Endodermal cell (in vitro differentiated cells): ENCODE results near the gene OR5C1. TPM values are rescaled to one million over a fixed set of nuclear protein-coding genes. Genes with fewer than 3 reads are reported as not detected.

Source experiments
- DNase-seq: peaks from one replicate; pipeline ENCODE4 v3.0.0-alpha.2; 2017
- H3K27ac ChIP-seq: 2 replicates; pipeline ENCODE4 v1.5.1; 2013; ENCODE audit warnings: mild to moderate bottlenecking, low read depth, low read length, moderate library complexity
- H3K27me3 ChIP-seq: 2 replicates; pipeline ENCODE4 v1.6.1; 2013; ENCODE audit warnings: mild to moderate bottlenecking, low read length, moderate library complexity; ENCODE audit not compliant: insufficient read depth, control insufficient read depth, poor library complexity, severe bottlenecking
- H3K36me3 ChIP-seq: 2 replicates; pipeline ENCODE4 v1.7.0; 2013; ENCODE audit warnings: mild to moderate bottlenecking, low read length, moderate library complexity; ENCODE audit not compliant: control insufficient read depth, insufficient read depth
- H3K4me1 ChIP-seq: one replicate; pipeline ENCODE4 v1.7.0; 2013; ENCODE audit warnings: low read length; ENCODE audit not compliant: control insufficient read depth, insufficient read depth
- H3K4me3 ChIP-seq: 2 replicates; pipeline ENCODE4 v1.5.1; 2013; ENCODE audit warnings: mild to moderate bottlenecking, low read length, moderate library complexity
- H3K9ac ChIP-seq: 2 replicates; pipeline ENCODE4 v1.6.1; 2013; ENCODE audit warnings: mild to moderate bottlenecking, low read length, moderate library complexity; ENCODE audit not compliant: poor library complexity, severe bottlenecking; ENCODE audit errors: extremely low read depth
- H3K9me3 ChIP-seq: 2 replicates; pipeline ENCODE4 v1.6.1; 2013; ENCODE audit warnings: mild to moderate bottlenecking, low read length, moderate library complexity; ENCODE audit not compliant: control insufficient read depth
- H3K27ac Mint-ChIP-seq: 2 replicates; pipeline ENCODE4 v1.8.0; 2020; ENCODE audit warnings: mixed read lengths
- H3K27me3 Mint-ChIP-seq: 2 replicates; pipeline ENCODE4 v1.8.0; 2021; ENCODE audit warnings: mild to moderate bottlenecking, mixed read lengths; ENCODE audit not compliant: insufficient read depth
- H3K36me3 Mint-ChIP-seq: 2 replicates; pipeline ENCODE4 v1.8.0; 2020; ENCODE audit warnings: low read depth, mixed read lengths
- H3K4me1 Mint-ChIP-seq: 2 replicates; pipeline ENCODE4 v1.8.0; 2020; ENCODE audit warnings: mixed read lengths
- H3K4me3 Mint-ChIP-seq: 2 replicates; pipeline ENCODE4 v1.8.0; 2020; ENCODE audit warnings: mild to moderate bottlenecking, moderate library complexity, mixed read lengths
- H3K9me3 Mint-ChIP-seq: 2 replicates; pipeline ENCODE4 v1.8.0; 2020; ENCODE audit warnings: mild to moderate bottlenecking, mixed read lengths
- CTCF ChIP-seq: fragments of 200-600 bp; sonication (generic); conservative IDR thresholded peaks from 2 replicates; pipeline ENCODE4 v1.5.0; 2021; ENCODE audit warnings: antibody characterized with exemption, mild to moderate bottlenecking
- WGBS, 2 experiments: methylation state at CpG; one replicate each; pipeline versions ENCODE4 v1.1.5 to v1.1.7; 2013; ENCODE audit warnings: missing lambda C conversion rate in 2 of 2, mixed read lengths in 1 of 2; ENCODE audit not compliant: insufficient coverage in 1 of 2, insufficient read length in 1 of 2; 5-methylcytosine and 5-hydroxymethylcytosine counted together
- total RNA-seq, 2 donors: library from RNA; stranded (reverse); fragmentation: NEBNext Ultra II Directional in 1 of 2; extraction: Animal tissue kit (Norgen Biotek cat#: 25700) in 1 of 2; gene quantifications; 2 replicates in 1 of 2; 3 replicates in 1 of 2; pipeline ENCODE4 v1.2.1, GENCODE V29; 2021

Gene OR5C1
- total RNA-seq, 2 donors from 2014 or later: not detected

GRCh38 chr9:122810306-122810946 lies 21.7 kb downstream of the OR5C1 start:
- Mint-ChIP-seq H3K36me3 (peaks cover 8% of the 10 kb centered on the region), H3K4me1 (no peaks in the 10 kb centered on the region), H3K9me3 (peaks cover 13% of the 10 kb centered on the region), H3K4me3 (no peak overlapping the region), H3K27me3 (no peaks in the 10 kb centered on the region), H3K27ac (no peak overlapping the region)
- Histone ChIP-seq H3K27ac (no peak overlapping the region), H3K4me1 (no peaks in the 10 kb centered on the region), H3K9ac (no peak overlapping the region), H3K4me3 (no peak overlapping the region), H3K9me3 (no peaks in the 10 kb centered on the region), H3K36me3 (peaks cover 1% of the 10 kb centered on the region), H3K27me3 (no peaks in the 10 kb centered on the region)
- TF ChIP-seq CTCF: peak; percentile 89
- WGBS, 2 experiments: 10 to 14% methylated on average over 6 to 8 of the region's 8 CpGs
- DNase-seq: peak; percentile 88

- H3K4me1 Mint-ChIP-seq: no peaks in the 10 kb centered on the region
- H3K27ac Mint-ChIP-seq: no peak overlapping the region
- H3K4me1 ChIP-seq: no peaks in the 10 kb centered on the region
- H3K4me3 Mint-ChIP-seq: no peak overlapping the region
- H3K9me3 ChIP-seq: no peaks in the 10 kb centered on the region
- no peak overlapping the region for H3K4me3 ChIP-seq
- no peak for TF ChIP-seq CTCF
- DNase-seq: no peak
- no peaks in the 10 kb centered on the region for H3K27me3 ChIP-seq
- H3K36me3 Mint-ChIP-seq: peaks cover 18% of the 10 kb centered on the region
- H3K9me3 Mint-ChIP-seq: no peaks in the 10 kb centered on the region
- WGBS, 2 experiments: 81 to 87% methylated on average over 3 to 4 of the region's 4 CpGs
- H3K36me3 ChIP-seq: peaks cover 21% of the 10 kb centered on the region
- no peaks in the 10 kb centered on the region for H3K27me3 Mint-ChIP-seq
- H3K9ac ChIP-seq: no peak overlapping the region
- no peak overlapping the region for H3K27ac ChIP-seq
Measured at GRCh38 chr9:122812736-122813135, 24.0 kb downstream of the OR5C1 start.

GRCh38 chr9:122814545-122814944 lies 25.8 kb downstream of the OR5C1 start:
- Histone ChIP-seq H3K4me1 (no peaks in the 10 kb centered on the region), H3K27me3 (no peaks in the 10 kb centered on the region), H3K4me3 (no peak overlapping the region), H3K27ac (no peak overlapping the region), H3K9ac (no peak overlapping the region), H3K36me3 (peaks cover 37% of the 10 kb centered on the region), H3K9me3 (no peaks in the 10 kb centered on the region)
- DNase-seq: no peak
- Mint-ChIP-seq H3K27me3 (no peaks in the 10 kb centered on the region), H3K27ac (no peak overlapping the region), H3K9me3 (no peaks in the 10 kb centered on the region), H3K4me3 (no peak overlapping the region), H3K36me3 (peaks cover 25% of the 10 kb centered on the region), H3K4me1 (peaks cover 3% of the 10 kb centered on the region)
- WGBS, 2 experiments: 94 to 97% methylated on average over 4 to 5 of the region's 6 CpGs
- TF ChIP-seq CTCF: no peak
